ENCODE measurements around the gene PRTG.

The PRTG gene
- long read RNA-seq, partial matches to known transcripts: 0 of 1 reads
- long read RNA-seq, other reads (novel, unspliced or antisense): 1 of 1 reads

- H3K27me3 ChIP-seq (ENCODE audit: insufficient read depth, poor library complexity, severe bottlenecking): peaks cover 45% of the 10 kb centered on the region
- no peak within 1 kb of the TSS for H3K27ac ChIP-seq (replicated peaks)
- TF ChIP-seq GABPA (IDR thresholded peaks at IDR 0.05; ENCODE audit: low read depth) (no peak), SPI1 (IDR thresholded peaks at IDR 0.05; ENCODE audit: borderline replicate concordance, low read depth) (no peak), REST (IDR thresholded peaks at IDR 0.05; ENCODE audit: insufficient replicate concordance, low read depth) (no peak), POLR2AphosphoS5 (IDR thresholded peaks at IDR 0.05; ENCODE audit: low read depth) (no peak), CTCF (IDR thresholded peaks at IDR 0.05; ENCODE audit: insufficient read depth, low read length) (no peak)
- peak within 1 kb of the TSS; percentile 42 for H3K4me3 ChIP-seq (replicated peaks; ENCODE audit: insufficient read depth, low read length)
- no peak for DNase-seq (ENCODE audit: low read depth in 1 of 2, low spot score in 1 of 2)
These were observed at the start of gene PRTG for GRCh38 chr15:55742927-55743728. Gene PRTG (minus strand): TSS chr15:55743152. CDS start chr15:55742931, 221 bp downstream.

GRCh38 chr15:55791551-55792400 lies 48.8 kb upstream of the PRTG start:
- H3K27ac ChIP-seq (replicated peaks): no peak overlapping the region

More at GRCh38 chr15:55791551-55792400, 48.8 kb upstream of the PRTG start:
- DNase-seq (ENCODE audit: low read depth in 1 of 2, low spot score in 1 of 2): no peak
- no peak for TF ChIP-seq SPI1 (IDR thresholded peaks at IDR 0.05; ENCODE audit: borderline replicate concordance, low read depth)
- TF ChIP-seq GABPA (IDR thresholded peaks at IDR 0.05; ENCODE audit: low read depth): no peak
- TF ChIP-seq POLR2AphosphoS5 (IDR thresholded peaks at IDR 0.05; ENCODE audit: low read depth): no peak
- no peak for TF ChIP-seq REST (IDR thresholded peaks at IDR 0.05; ENCODE audit: insufficient replicate concordance, low read depth)
- no peak for TF ChIP-seq CTCF (IDR thresholded peaks at IDR 0.05; ENCODE audit: insufficient read depth, low read length)
- H3K4me3 ChIP-seq (replicated peaks; ENCODE audit: insufficient read depth, low read length): no peak overlapping the region
- no peaks in the 10 kb centered on the region for H3K27me3 ChIP-seq (ENCODE audit: insufficient read depth, poor library complexity, severe bottlenecking)
